Measurements from ENCODE around the gene OTUD5. TPM values are rescaled to one million over a fixed set of nuclear protein-coding genes. Genes with fewer than 3 reads are reported as not detected.

The OTUD5 gene
- total RNA-seq, 1 experiment from 2014 or later = 52.6 TPM

GRCh38 chrX:48910926-48911411, 46.4 kb downstream of the OTUD5 start:
- DNase-seq (ENCODE audit: low spot score) (no peak), ATAC-seq (no peak)
- CTCF ChIA-PET = interaction anchor here (1.3 kb wide), 2 partner anchors 17 to 109 kb away, joined by 5 to 6 read pairs; partner anchors contain the start of gene HDAC6
- TF ChIP-seq MYBL2 (CRISPR knock-in tag; IDR thresholded peaks at IDR 0.05) = no peak
- TF ChIP-seq KAT7 (CRISPR knock-in tag; IDR thresholded peaks at IDR 0.05; ENCODE audit: borderline replicate concordance) = no peak
- TF ChIP-seq FOXP1 (CRISPR knock-in tag; IDR thresholded peaks at IDR 0.05; ENCODE audit: borderline replicate concordance) = no peak
- no peak for TF ChIP-seq ELF4 (CRISPR knock-in tag; IDR thresholded peaks at IDR 0.05; ENCODE audit: low read depth)
- TF ChIP-seq RELA (CRISPR knock-in tag; IDR thresholded peaks at IDR 0.05; ENCODE audit: borderline replicate concordance) = no peak
- no peak for TF ChIP-seq CREB1 (CRISPR knock-in tag; IDR thresholded peaks at IDR 0.05)
- TF ChIP-seq ZBTB21 (CRISPR knock-in tag; IDR thresholded peaks at IDR 0.05; ENCODE audit: borderline replicate concordance) = no peak
- no peak for TF ChIP-seq TP53 (CRISPR knock-in tag; IDR thresholded peaks at IDR 0.05)
- no peak for TF ChIP-seq ATF6 (CRISPR knock-in tag; IDR thresholded peaks at IDR 0.05)
- no peak for TF ChIP-seq MXD4 (CRISPR knock-in tag; IDR thresholded peaks at IDR 0.05; ENCODE audit: borderline replicate concordance)
- no peak for TF ChIP-seq ZNF532 (CRISPR knock-in tag; IDR thresholded peaks at IDR 0.05; ENCODE audit: borderline replicate concordance)
- TF ChIP-seq ZMAT4 (CRISPR knock-in tag; IDR thresholded peaks at IDR 0.05) = no peak; the same call in 1 of the 2 replicates
- no peak for TF ChIP-seq CBFB (CRISPR knock-in tag; IDR thresholded peaks at IDR 0.05; ENCODE audit: low read depth)
- no peak for TF ChIP-seq ZNF121 (CRISPR knock-in tag; IDR thresholded peaks at IDR 0.05)
- no peak for TF ChIP-seq ZNF317 (CRISPR knock-in tag; IDR thresholded peaks at IDR 0.05; ENCODE audit: borderline replicate concordance, low read depth)
- TF ChIP-seq NR1H2 (CRISPR knock-in tag; IDR thresholded peaks at IDR 0.05) = no peak
- Mint-ChIP-seq H3K36me3 (peaks cover 36% of the 10 kb centered on the region), H3K9me3 (no peaks in the 10 kb centered on the region), H3K27ac (peak overlapping the region; percentile 99), H3K4me1 (peaks cover 31% of the 10 kb centered on the region), H3K4me3 (peak overlapping the region; percentile 94), H3K27me3 (ENCODE audit: low read depth) (no peaks in the 10 kb centered on the region)
- POLR2A ChIA-PET = interaction anchor here (1.1 to 2.3 kb wide), 6 partner anchors 8 to 26 kb away, joined by 3 to 11 read pairs (median 4); partner anchors contain the start of genes PQBP1 and TIMM17B

- H3K9me3 Mint-ChIP-seq = no peaks in the 10 kb centered on the region
- CTCF ChIA-PET = no interaction called here
Measured at GRCh38 chrX:48909703-48910294, 47.6 kb downstream of the OTUD5 start.

More at GRCh38 chrX:48909703-48910294, 47.6 kb downstream of the OTUD5 start:
- DNase-seq (ENCODE audit: low spot score) (no peak), ATAC-seq (no peak)
- Mint-ChIP-seq H3K27me3 (ENCODE audit: low read depth) (no peaks in the 10 kb centered on the region), H3K36me3 (peaks cover 24% of the 10 kb centered on the region), H3K4me1 (peaks cover 19% of the 10 kb centered on the region), H3K27ac (no peak overlapping the region), H3K4me3 (peak overlapping the region; percentile 94; the same call in 1 of the 2 replicates)
- TF ChIP-seq ZNF263 (CRISPR knock-in tag; IDR thresholded peaks at IDR 0.05; ENCODE audit: low read depth) = no peak
- TF ChIP-seq ATF1 (CRISPR knock-in tag; IDR thresholded peaks at IDR 0.05) = no peak
- no peak for TF ChIP-seq ZNF396 (CRISPR knock-in tag; IDR thresholded peaks at IDR 0.05; ENCODE audit: borderline replicate concordance)
- no peak for TF ChIP-seq SOX15 (CRISPR knock-in tag; IDR thresholded peaks at IDR 0.05)
- no peak for TF ChIP-seq TEAD4 (CRISPR knock-in tag; IDR thresholded peaks at IDR 0.05)
- TF ChIP-seq PRDM15 (CRISPR knock-in tag; IDR thresholded peaks at IDR 0.05) = no peak
- no peak for TF ChIP-seq NR1H2 (CRISPR knock-in tag; IDR thresholded peaks at IDR 0.05)
- POLR2A ChIA-PET = interaction anchor here (1.8 kb wide), 1 partner anchor 27 kb away, joined by 5 read pairs; no protein-coding TSS in a partner anchor
